PC-3 (cell line): ENCODE results near the gene ZSCAN9. TPM values are rescaled to one million over a fixed set of nuclear protein-coding genes. Genes with fewer than 3 reads are reported as not detected.
A peak's percentile ranks its signal among the peaks of the same experiment; 100 is the strongest.

Experiments used
- ATAC-seq: fragments of 200-7000 bp; cut with Tn5 transposase; 2 replicates; pipeline ENCODE4 v1.9.1; 2020; ENCODE audit warnings: mild to moderate bottlenecking, moderate library complexity
- BruUV-seq: library from RNA; stranded (reverse); fragments of 400-500 nt; replicated peaks from 2 replicates; lab custom pipeline; 2021; lab: Mats Ljungman, UMichigan
- CTCF ChIA-PET: fragments of 300-600 bp; sonication (Branson Sonifier 250); formaldehyde crosslinking; loops from one replicate; lab custom pipeline; 2022; ENCODE audit warnings: antibody characterized with exemption; lab: Charles Lee
- POLR2A ChIA-PET: fragments of 300-600 bp; sonication (Branson Sonifier 250); formaldehyde crosslinking; loops from one replicate; lab custom pipeline; 2022; ENCODE audit warnings: antibody characterized with exemption; ENCODE audit not compliant: unreplicated experiment; lab: Charles Lee
- DNase-seq: peaks from one replicate; pipeline ENCODE4 v3.0.0-alpha.2; 2015
- H2AFZ ChIP-seq: fragments of 300-600 bp; sonication (generic); 2 replicates; pipeline ENCODE4 v1.6.0; 2016; ENCODE audit warnings: antibody characterized with exemption, low read length
- H3F3A ChIP-seq: fragments of 300-600 bp; sonication (generic); one replicate; pipeline ENCODE4 v1.6.0; 2017; ENCODE audit warnings: antibody characterized with exemption, low read length, control low read depth, mild to moderate bottlenecking; ENCODE audit not compliant: unreplicated experiment
- H3K27ac ChIP-seq: fragments of 300-600 bp; sonication (generic); 2 replicates; pipeline ENCODE4 v1.5.1; 2016; ENCODE audit warnings: mild to moderate bottlenecking, low read length
- H3K27me3 ChIP-seq: fragments of 300-600 bp; sonication (generic); 2 replicates; pipeline ENCODE4 v1.6.1; 2016; ENCODE audit warnings: low read length, mixed read lengths
- H3K36me3 ChIP-seq: fragments of 300-600 bp; sonication (generic); 2 replicates; pipeline ENCODE4 v1.6.1; 2016; ENCODE audit warnings: low read depth, mixed run types, low read length, mixed read lengths
- H3K4me1 ChIP-seq: fragments of 300-600 bp; sonication (generic); 2 replicates; pipeline ENCODE4 v1.5.1; 2016; ENCODE audit warnings: low read length; ENCODE audit not compliant: insufficient read depth
- H3K4me2 ChIP-seq: fragments of 300-600 bp; sonication (generic); 2 replicates; pipeline ENCODE4 v1.6.0; 2016; ENCODE audit warnings: low read length
- H3K4me3 ChIP-seq: fragments of 300-600 bp; sonication (generic); 2 replicates; pipeline ENCODE4 v1.5.1; 2016; ENCODE audit warnings: mild to moderate bottlenecking, low read length, mixed read lengths
- H3K79me2 ChIP-seq: fragments of 300-600 bp; sonication (generic); 2 replicates; pipeline ENCODE4 v1.6.1; 2017; ENCODE audit warnings: low read length, mixed read lengths
- H3K9ac ChIP-seq: fragments of 300-600 bp; sonication (generic); 2 replicates; pipeline ENCODE4 v1.6.0; 2016; ENCODE audit warnings: mild to moderate bottlenecking, low read length
- H3K9me2 ChIP-seq: fragments of 300-600 bp; sonication (generic); replicated peaks from 2 replicates; pipeline ENCODE4 v1.6.1; 2016; ENCODE audit warnings: mixed run types, low read length, mixed read lengths
- H3K9me3 ChIP-seq: fragments of 300-600 bp; sonication (generic); 2 replicates; pipeline ENCODE4 v1.6.1; 2016; ENCODE audit warnings: low read length, mixed read lengths
- H4K20me1 ChIP-seq: fragments of 300-600 bp; sonication (generic); 2 replicates; pipeline ENCODE4 v1.6.1; 2016; ENCODE audit warnings: low read length, mixed read lengths
- CTCF ChIP-seq: fragments of 300-600 bp; sonication (generic); conservative IDR thresholded peaks from 2 replicates; pipeline ENCODE4 v1.5.1; 2017; ENCODE audit warnings: antibody characterized with exemption, low read depth, mild to moderate bottlenecking, low read length
- EZH2 ChIP-seq: fragments of 300-600 bp; sonication (generic); IDR thresholded peaks from one replicate; pipeline ENCODE4 v1.6.1; 2017; ENCODE audit warnings: antibody characterized with exemption, mild to moderate bottlenecking, low read length; ENCODE audit not compliant: unreplicated experiment
- EZH2phosphoT487 ChIP-seq: fragments of 300-600 bp; sonication (generic); IDR thresholded peaks from 2 replicates; pipeline ENCODE4 v1.6.1; 2018; ENCODE audit warnings: mild to moderate bottlenecking, antibody characterized with exemption, low read length, borderline replicate concordance
- intact Hi-C: fragments of 100-400 bp; cut with micrococcal nuclease; formaldehyde crosslinking; loops from 2 replicates; pipeline ENCODE4 v1.9.0; 2023
- total RNA-seq: library from RNA; depleted of rRNA; stranded (reverse); fragments of >200 nt; gene quantifications from 2 replicates; pipeline ENCODE4 v1.2.3, GENCODE V29; 2014

ZSCAN9 gene
- total RNA-seq, 1 experiment from 2014 or later: 10.8 TPM

DNA sequence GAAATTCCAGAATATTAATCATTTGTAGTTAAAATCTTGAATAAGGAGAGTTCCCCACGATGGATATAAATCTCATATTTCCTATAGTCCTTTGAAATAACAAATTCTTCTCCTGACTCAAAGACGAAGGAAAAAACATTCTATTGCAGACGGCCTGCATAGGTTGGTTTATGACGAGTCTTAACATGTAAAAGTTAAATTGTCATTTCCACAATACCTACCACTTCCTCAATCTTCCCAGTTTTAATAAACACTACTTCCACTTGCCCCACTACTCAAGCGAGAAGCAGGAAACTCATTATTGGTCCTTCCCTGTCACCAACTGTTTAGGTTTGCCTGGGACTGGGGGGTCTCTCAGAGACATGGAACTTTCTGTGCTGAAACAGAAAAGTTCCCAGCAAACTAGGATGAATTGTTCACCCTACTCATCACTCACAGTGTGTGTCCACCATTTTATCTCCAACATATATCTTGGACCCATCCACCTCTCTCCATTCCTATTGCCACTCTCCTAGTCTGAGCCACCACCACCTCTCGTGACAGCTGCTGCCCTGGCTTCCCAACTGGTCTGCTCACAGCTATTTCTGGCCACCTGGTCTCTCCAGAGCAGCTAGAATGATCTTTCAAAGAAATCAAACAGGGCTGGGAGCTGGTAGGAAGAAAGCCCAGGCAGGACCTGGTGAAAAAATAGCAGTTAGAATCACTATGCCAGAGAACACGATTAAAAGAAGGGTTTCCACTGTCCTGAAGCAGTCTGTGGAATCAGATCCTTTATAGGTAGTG, 15.1 kb upstream of the ZSCAN9 start:
- ChIA-PET POLR2A (interaction anchor here (0.7 kb wide), 1 partner anchor 72 kb away, joined by 13 read pairs; no protein-coding TSS in a partner anchor), CTCF (no interaction called here)
- TF ChIP-seq CTCF (no peak), EZH2 (no peak), EZH2phosphoT487 (no peak)
- no peak overlapping the region for H3K4me3 ChIP-seq
- no peaks in the 10 kb centered on the region for H3K79me2 ChIP-seq
- H3K9me3 ChIP-seq: no peaks in the 10 kb centered on the region
- no peak overlapping the region for H2AFZ ChIP-seq
- H3K27me3 ChIP-seq: no peaks in the 10 kb centered on the region
- H3K4me2 ChIP-seq: no peak overlapping the region
- ATAC-seq (no peak), DNase-seq (no peak)
- H3K36me3 ChIP-seq: no peaks in the 10 kb centered on the region
- no peaks in the 10 kb centered on the region for H3F3A ChIP-seq
- H3K27ac ChIP-seq: no peak overlapping the region
- intact Hi-C loops: no loop called here
- H3K4me1 ChIP-seq: peaks cover 9% of the 10 kb centered on the region
- no peaks in the 10 kb centered on the region for H3K9me2 ChIP-seq
- BruUV-seq: no TSS peak
- H3K9ac ChIP-seq: no peak overlapping the region
- H4K20me1 ChIP-seq: no peaks in the 10 kb centered on the region

GRCh38 chr6:28211840-28212509, 13.1 kb upstream of the ZSCAN9 start:
- intact Hi-C loops: loop anchor here (1.0 to 2.0 kb wide), 2 partner anchors 75 to 310 kb away; no protein-coding TSS in a partner anchor
- Histone ChIP-seq H3K4me1 (peaks cover 9% of the 10 kb centered on the region), H2AFZ (peak overlapping the region; percentile 81), H3K27ac (0 out of 2 replicates have a peak overlapping the region, but pooled peaks have one; percentile 7), H3F3A (no peaks in the 10 kb centered on the region), H3K9ac (peak overlapping the region; percentile 38; the same call in 1 of the 2 replicates), H3K36me3 (no peaks in the 10 kb centered on the region), H3K27me3 (no peaks in the 10 kb centered on the region), H3K4me3 (peak overlapping the region; percentile 84), H3K9me2 (no peaks in the 10 kb centered on the region), H3K79me2 (no peaks in the 10 kb centered on the region), H4K20me1 (no peaks in the 10 kb centered on the region), H3K4me2 (peak overlapping the region; percentile 77), H3K9me3 (no peaks in the 10 kb centered on the region)
- DNase-seq (peak; percentile 18), ATAC-seq (peak; percentile 51)
- TSS peak; percentile 51 for BruUV-seq
- ChIA-PET CTCF (no interaction called here), POLR2A (no interaction called here)
- no peak for TF ChIP-seq CTCF
